Measurements from ENCODE around the gene FBXO27.
"Not testable (repeated sequence)": the region's sequence is repeated elsewhere in the genome, so short reads cannot be mapped to it uniquely, and the experiment has no call there.

DNA sequence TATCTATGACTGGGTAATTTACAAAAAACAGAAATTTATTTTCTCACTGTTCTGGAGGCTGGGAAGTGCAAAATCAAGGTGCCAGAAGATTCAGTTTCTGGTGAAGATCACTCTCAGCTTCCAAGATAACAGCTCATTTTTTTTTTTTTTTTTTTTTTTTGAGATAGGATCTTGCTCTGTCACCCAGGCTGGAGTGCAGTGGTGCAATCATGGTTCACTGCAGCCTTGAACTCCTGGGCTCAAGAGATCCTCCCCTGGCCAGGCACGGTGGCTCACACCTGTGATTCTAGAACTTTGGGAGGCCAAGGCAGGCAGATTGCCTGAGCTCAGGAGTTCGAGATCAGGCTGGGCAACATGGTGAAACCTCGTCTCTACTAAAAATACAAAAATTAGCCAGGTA lies 34.8 kb downstream of the FBXO27 start:
- TF ChIP-seq POLR2A, POLR2AphosphoS5 (IDR thresholded peaks at IDR 0.05): not testable (repeated sequence)
- TF ChIP-seq, protein P1, sequence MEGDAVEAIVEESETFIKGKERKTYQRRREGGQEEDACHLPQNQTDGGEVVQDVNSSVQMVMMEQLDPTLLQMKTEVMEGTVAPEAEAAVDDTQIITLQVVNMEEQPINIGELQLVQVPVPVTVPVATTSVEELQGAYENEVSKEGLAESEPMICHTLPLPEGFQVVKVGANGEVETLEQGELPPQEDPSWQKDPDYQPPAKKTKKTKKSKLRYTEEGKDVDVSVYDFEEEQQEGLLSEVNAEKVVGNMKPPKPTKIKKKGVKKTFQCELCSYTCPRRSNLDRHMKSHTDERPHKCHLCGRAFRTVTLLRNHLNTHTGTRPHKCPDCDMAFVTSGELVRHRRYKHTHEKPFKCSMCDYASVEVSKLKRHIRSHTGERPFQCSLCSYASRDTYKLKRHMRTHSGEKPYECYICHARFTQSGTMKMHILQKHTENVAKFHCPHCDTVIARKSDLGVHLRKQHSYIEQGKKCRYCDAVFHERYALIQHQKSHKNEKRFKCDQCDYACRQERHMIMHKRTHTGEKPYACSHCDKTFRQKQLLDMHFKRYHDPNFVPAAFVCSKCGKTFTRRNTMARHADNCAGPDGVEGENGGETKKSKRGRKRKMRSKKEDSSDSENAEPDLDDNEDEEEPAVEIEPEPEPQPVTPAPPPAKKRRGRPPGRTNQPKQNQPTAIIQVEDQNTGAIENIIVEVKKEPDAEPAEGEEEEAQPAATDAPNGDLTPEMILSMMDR (IDR thresholded peaks at IDR 0.05): not testable (repeated sequence)

Measured in prostate gland (tissue), 2 donors.